HG03139 (cell line): Measurements from ENCODE around the gene OPN1MW3.
A peak's percentile ranks its signal among the peaks of the same experiment; 100 is the strongest.
"Not testable (repeated sequence)": the region's sequence is repeated elsewhere in the genome, so short reads cannot be mapped to it uniquely, and the experiment has no call there.

Experiments
- ATAC-seq: cut with Tn5 transposase; IDR thresholded peaks from one replicate; pipeline ENCODE4 v1.9.1; 2021; ENCODE audit not compliant: unreplicated experiment

The OPN1MW3 gene

DNA sequence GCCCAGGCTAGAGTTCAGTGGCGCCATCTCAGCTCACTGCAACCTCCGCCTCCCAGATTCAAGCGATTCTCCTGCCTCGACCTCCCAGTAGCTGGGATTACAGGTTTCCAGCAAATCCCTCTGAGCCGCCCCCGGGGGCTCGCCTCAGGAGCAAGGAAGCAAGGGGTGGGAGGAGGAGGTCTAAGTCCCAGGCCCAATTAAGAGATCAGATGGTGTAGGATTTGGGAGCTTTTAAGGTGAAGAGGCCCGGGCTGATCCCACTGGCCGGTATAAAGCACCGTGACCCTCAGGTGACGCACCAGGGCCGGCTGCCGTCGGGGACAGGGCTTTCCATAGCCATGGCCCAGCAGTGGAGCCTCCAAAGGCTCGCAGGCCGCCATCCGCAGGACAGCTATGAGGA, at the start of gene OPN1MW3:
Gene OPN1MW3, plus strand, starts transcription at position 301 of the 400 bp plus-strand sequence. Its CDS starts 38 bp downstream, at position 339.
- ATAC-seq = not testable (repeated sequence)

DNA sequence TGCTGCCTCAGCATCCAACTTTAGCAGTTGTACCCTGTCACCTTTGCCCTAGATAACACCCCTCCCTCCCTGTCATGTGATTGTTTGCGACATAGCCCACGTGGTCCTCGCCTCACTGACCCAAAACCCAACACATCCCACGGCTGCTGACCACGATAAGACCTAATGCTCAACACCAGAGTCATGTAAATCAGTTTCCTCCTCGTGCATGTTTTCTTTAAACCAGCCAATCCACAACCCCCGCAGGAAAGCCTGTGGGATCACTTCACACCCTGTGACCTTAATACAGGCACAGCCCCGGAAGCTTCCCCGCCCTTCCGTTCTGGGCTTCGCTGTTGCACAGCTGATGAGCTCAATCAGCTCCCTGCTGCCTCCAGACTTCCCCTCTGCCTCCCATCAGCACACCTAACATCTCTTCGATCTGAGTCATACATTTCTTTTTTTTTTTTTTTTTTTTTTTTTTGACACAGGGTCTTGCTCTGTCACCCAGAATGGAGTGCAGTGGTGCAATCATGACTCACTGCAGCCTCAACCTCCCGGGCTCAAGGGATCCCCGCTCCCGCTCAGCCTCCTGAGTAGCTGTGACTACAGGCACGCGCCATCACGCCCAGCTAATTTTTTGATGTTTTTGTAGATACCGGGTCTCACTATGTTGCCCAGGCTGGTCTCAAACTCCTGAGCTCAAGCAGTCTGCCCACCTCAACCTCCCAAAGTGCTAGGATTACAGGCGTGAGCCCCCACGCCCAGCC, 47.5 kb upstream of the OPN1MW3 start:
- peak; percentile 76 for ATAC-seq

DNA sequence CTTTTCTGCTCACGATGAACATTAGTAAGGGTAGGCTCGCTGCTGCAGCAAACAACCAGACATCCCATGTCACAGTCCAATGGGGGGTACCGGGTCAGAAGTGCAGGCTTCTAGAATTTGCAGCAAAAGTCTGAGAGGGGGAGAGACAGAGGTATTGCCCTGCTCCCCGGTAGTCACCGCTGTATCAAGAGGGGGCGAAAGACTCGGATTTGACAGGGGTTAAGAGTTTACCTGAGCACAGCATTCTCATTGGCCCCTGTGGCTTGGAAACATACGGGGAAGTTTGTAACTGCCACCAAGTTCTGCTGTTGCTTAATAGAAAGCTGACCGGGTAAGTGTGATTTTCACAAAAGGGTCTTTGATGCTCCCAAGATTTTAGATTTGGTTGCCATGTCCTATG, 46.3 kb upstream of the OPN1MW3 start:
- ATAC-seq = not testable (repeated sequence)

DNA sequence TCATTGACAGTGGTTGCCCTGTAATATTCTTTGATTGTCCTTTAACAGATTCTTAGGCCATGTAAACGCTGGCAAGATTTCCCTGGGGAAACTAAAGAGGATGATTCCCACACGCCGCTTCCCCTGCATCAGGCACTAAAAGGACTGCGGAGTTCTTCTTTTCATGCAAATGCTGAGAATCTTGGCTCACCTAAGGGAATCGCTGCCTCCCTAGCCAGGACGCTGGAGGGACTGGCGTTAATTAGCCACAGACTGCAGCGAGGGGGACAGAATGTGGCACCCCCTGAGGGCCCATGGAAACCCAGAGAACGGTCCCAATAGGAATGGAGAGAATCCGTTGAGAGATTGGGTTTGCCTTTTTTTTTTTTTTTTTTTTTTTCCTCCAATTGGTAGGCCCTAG, 45.9 kb upstream of the OPN1MW3 start:
- not testable (repeated sequence) for ATAC-seq

DNA sequence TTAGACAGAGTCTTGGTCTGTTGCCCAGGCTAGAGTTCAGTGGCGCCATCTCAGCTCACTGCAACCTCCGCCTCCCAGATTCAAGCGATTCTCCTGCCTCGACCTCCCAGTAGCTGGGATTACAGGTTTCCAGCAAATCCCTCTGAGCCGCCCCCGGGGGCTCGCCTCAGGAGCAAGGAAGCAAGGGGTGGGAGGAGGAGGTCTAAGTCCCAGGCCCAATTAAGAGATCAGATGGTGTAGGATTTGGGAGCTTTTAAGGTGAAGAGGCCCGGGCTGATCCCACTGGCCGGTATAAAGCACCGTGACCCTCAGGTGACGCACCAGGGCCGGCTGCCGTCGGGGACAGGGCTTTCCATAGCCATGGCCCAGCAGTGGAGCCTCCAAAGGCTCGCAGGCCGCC, 37.9 kb upstream of the OPN1MW3 start, which contains the start of gene OPN1MW2:
Gene OPN1MW2, plus strand, starts transcription at position 301 of the 400 bp plus-strand sequence. Its CDS starts 60 bp downstream, at position 361.
- not testable (repeated sequence) for ATAC-seq

DNA sequence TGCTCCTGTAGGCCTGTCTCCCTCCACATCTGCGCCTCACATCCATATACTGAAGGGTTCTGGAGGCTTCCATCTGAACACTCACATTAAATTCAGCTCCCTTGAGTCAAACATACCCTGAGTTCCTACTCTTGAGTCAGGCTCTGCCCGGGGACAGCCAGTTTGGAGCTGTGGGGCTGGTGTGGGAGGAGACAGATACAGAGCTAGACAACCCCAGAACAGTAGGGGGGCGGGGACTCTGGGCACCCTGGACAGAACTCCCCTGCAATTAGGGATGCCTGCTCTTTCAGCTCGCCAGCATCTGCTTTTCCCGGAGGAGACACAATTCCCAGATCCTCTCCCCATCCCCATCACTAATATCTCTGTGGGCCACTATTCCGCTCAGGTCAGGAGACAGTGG, 32.1 kb upstream of the OPN1MW3 start:
- ATAC-seq = not testable (repeated sequence)

DNA sequence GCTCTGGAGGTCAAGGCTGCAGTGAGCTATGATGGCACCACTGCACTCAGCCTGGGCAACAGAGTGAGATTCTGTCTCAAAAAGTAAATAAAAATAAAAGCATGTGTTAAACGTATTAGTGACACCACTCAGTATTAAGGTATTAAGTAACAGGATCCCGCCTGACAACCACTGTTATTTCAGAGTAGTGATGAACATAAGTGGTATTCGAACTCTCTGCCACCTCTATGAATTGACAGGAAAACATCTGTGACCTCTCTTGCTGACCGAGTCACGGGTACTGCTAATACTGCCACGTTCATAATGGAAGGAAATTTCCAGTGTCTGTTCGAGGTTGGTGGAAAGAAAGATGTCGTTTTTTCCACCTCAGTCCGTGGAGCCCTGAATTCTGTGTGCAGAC, 30.7 kb upstream of the OPN1MW3 start:
- not testable (repeated sequence) for ATAC-seq

DNA sequence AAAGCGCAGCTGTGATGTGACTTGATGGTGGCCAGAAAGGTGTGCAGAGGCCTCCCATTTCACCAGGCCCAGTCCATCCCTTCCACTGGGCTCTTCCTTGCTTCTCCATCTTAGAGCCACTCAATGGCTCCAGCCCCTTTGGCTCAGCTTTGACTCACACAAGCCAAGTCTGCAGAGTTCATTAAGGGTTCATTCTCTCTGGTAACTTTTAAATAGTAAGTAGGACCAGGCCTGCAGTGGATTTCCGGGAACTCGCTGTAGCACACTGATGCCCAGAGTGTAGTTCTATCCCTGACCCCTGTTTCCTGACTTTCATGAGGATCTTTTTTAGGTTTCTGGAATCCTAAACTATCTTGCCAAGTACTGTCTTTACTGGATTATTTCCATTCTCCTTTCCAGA, 25.9 kb upstream of the OPN1MW3 start:
- not testable (repeated sequence) for ATAC-seq

DNA sequence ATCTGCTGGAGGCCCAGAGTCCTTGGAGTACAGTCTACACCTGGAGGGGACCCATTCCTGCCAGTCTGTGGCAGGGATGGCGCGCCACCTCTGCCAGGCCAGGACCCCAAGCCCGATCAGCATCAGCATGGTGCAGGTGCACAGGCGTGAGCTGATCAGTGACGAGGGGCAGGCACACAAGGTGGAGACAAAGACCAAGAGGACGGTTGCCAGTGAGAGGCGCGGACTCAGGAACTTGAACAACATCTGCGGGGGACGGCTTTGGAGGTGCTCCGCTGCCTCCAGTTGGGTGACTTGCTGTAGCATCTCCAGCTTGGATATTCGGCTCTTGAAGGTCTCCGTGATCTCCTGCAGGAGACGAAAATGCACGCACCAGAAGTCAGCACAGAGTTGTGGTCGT, 23.8 kb upstream of the OPN1MW3 start:
- not testable (repeated sequence) for ATAC-seq

DNA sequence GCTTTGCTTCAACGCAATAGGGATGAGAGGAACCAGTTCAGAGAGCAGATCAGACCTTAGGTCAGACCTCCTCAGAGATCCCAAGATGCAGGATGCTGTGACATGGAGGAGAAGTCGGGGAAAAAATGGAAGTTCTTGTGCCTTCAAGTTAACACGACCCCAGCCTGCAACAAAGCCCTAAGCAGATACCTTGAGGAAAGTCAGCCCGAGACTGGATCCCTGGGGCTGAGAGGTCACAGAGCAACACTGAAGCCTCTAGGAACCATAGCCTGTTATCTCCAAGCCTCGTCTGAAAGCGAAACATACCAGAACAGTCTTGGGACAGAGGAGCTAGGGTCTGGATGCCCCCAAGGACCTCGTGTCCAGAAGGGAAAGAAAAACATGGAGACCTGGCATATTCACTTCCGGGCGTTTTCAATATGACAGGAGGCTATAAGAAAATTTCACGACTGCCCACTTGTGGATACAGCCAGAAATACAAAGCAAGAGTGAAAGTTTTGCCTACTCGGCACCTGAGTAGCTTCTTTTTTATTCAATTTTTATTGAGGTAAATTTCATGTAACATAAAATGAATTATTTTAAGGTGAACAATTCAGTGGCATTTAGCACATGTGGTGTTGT, 18.3 kb upstream of the OPN1MW3 start:
- not testable (repeated sequence) for ATAC-seq

DNA sequence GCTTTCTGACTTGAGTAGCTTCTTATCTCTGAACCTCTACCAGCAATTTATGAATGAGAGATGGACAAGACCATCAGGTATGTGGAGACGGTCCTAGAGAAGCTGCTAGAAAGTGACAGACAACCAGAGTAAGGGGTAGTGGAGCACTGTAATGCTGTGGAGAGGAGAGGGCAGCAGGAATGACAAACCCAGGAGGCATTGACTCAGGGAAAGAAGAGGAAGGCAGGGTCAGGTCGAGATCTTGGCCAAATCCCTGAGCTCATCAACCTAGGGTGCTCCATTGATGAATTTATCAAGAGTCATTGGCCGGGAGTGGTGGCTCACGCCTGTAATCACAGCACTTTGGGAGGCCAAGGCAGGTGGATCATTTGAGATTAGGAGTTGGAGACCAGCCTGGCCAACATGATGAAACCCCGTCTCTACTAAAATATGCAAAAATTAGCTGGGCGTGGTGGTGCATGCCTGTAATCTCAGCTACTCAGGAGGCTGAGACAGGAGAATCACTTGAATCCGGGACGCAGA, 17.3 kb upstream of the OPN1MW3 start:
- ATAC-seq = not testable (repeated sequence)

DNA sequence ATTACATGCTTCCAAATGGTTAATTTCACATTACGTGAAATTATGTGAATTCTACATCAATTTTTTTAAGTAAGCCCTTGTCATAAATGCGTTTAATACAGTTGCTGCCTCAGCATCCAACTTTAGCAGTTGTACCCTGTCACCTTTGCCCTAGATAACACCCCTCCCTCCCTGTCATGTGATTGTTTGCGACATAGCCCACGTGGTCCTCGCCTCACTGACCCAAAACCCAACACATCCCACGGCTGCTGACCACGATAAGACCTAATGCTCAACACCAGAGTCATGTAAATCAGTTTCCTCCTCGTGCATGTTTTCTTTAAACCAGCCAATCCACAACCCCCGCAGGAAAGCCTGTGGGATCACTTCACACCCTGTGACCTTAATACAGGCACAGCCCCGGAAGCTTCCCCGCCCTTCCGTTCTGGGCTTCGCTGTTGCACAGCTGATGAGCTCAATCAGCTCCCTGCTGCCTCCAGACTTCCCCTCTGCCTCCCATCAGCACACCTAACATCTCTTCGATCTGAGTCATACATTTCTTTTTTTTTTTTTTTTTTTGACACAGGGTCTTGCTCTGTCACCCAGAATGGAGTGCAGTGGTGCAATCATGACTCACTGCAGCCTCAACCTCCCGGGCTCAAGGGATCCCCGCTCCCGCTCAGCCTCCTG, 9.9 kb upstream of the OPN1MW3 start:
- ATAC-seq = not testable (repeated sequence)

DNA sequence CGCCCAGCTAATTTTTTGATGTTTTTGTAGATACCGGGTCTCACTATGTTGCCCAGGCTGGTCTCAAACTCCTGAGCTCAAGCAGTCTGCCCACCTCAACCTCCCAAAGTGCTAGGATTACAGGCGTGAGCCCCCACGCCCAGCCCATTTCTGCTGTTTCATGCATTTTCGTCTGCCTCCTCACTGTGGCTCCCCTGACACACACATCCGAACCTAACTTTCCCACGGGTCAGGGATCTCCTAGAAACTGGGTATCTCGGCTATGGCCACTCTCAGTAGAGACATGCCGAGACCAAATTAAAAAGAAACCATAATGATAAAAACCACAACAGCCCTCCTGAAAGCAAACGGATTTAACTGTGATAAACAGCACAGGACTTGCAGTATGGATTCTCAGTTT, 9.3 kb upstream of the OPN1MW3 start:
- not testable (repeated sequence) for ATAC-seq

DNA sequence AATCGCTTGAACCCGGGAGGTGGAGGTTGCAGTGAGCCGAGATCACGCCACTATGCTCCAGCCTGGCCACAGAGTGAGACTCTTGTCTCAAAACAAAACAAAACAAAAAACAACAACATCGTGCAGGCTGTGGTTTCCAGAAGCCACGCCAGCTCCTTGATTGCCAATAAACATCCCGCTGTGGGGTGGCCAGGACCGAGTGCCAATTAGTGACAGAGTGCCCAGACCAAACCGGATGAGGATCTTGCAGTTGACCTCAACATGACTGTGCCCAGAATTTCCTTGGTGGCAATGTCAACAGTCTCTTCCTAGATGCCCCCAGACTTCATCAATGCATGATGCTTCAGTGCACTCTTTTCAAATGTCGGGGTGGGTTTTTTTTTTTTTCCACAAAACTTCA, 1.3 kb downstream of the OPN1MW3 start:
- ATAC-seq = not testable (repeated sequence)

DNA sequence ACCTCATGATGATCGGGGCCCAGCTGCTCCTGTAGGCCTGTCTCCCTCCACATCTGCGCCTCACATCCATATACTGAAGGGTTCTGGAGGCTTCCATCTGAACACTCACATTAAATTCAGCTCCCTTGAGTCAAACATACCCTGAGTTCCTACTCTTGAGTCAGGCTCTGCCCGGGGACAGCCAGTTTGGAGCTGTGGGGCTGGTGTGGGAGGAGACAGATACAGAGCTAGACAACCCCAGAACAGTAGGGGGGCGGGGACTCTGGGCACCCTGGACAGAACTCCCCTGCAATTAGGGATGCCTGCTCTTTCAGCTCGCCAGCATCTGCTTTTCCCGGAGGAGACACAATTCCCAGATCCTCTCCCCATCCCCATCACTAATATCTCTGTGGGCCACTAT, 5.7 kb downstream of the OPN1MW3 start:
- not testable (repeated sequence) for ATAC-seq

DNA sequence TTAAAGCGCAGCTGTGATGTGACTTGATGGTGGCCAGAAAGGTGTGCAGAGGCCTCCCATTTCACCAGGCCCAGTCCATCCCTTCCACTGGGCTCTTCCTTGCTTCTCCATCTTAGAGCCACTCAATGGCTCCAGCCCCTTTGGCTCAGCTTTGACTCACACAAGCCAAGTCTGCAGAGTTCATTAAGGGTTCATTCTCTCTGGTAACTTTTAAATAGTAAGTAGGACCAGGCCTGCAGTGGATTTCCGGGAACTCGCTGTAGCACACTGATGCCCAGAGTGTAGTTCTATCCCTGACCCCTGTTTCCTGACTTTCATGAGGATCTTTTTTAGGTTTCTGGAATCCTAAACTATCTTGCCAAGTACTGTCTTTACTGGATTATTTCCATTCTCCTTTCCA, 11.9 kb downstream of the OPN1MW3 start:
- ATAC-seq = not testable (repeated sequence)

DNA sequence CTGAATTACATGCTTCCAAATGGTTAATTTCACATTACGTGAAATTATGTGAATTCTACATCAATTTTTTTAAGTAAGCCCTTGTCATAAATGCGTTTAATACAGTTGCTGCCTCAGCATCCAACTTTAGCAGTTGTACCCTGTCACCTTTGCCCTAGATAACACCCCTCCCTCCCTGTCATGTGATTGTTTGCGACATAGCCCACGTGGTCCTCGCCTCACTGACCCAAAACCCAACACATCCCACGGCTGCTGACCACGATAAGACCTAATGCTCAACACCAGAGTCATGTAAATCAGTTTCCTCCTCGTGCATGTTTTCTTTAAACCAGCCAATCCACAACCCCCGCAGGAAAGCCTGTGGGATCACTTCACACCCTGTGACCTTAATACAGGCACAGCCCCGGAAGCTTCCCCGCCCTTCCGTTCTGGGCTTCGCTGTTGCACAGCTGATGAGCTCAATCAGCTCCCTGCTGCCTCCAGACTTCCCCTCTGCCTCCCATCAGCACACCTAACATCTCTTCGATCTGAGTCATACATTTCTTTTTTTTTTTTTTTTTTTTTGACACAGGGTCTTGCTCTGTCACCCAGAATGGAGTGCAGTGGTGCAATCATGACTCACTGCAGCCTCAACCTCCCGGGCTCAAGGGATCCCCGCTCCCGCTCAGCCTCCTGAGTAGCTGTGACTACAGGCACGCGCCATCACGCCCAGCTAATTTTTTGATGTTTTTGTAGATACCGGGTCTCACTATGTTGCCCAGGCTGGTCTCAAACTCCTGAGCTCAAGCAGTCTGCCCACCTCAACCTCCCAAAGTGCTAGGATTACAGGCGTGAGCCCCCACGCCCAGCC, 27.3 kb downstream of the OPN1MW3 start:
- ATAC-seq = peak; percentile 73

DNA sequence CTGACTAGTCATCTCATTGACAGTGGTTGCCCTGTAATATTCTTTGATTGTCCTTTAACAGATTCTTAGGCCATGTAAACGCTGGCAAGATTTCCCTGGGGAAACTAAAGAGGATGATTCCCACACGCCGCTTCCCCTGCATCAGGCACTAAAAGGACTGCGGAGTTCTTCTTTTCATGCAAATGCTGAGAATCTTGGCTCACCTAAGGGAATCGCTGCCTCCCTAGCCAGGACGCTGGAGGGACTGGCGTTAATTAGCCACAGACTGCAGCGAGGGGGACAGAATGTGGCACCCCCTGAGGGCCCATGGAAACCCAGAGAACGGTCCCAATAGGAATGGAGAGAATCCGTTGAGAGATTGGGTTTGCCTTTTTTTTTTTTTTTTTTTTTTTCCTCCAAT, 29.0 kb downstream of the OPN1MW3 start:
- not testable (repeated sequence) for ATAC-seq

DNA sequence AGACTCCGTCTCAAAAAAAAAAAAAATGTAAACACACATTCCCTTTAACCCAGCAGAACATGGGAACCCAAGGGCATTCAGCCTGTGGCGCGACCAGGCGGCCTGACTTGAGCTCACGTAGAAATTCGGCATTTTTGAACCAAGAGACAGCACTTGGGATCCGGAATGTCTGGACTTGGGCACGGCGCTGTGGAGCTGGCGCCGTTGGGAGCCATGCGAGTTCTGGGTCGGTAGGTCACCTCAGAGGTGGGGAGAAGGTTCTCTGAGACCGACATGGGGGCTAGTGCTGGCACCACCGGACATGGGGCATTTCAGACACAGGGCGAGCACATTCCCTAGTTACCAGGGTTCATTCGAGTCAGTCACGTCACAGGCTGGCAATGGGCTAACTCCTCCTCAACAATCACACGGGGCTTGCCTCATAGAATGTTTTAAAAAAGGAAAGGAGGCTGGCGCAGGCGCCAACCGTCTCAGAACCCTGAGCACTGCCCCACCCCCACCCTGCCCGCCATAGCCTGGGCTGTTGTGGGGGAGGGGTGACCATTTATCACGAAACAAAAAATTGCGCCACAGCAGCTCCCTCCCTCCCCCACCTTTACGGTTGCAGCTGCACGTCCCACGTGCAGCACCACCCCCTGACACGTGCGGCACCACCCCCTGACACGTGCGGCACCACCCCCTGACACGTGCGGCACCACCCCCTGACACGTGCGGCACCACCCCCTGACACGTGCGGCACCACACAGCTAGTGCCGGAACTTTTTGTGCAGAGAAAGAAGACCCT, 37.6 kb downstream of the OPN1MW3 start, which contains the start of gene TEX28:
Gene TEX28, minus strand, starts transcription at position 334 of the 784 bp plus-strand sequence. CDS start 3,007 bp downstream, outside the sequence.
- no peak for ATAC-seq
